Mucosa of gallbladder (tissue), 1 donor: ENCODE measurements around the gene ATAD3A. TPM values are rescaled to one million over a fixed set of nuclear protein-coding genes. Genes with fewer than 3 reads are reported as not detected.
A peak's percentile ranks its signal among the peaks of the same experiment; 100 is the strongest.
"Not testable (repeated sequence)": the region's sequence is repeated elsewhere in the genome, so short reads cannot be mapped to it uniquely, and the experiment has no call there.

Experiments
- DNase-seq: peaks from one replicate; pipeline ENCODE4 v3.0.0-alpha.2; 2020; ENCODE audit warnings: low spot score
- total RNA-seq: library from RNA; stranded (reverse); gene quantifications from one replicate; pipeline ENCODE4 v1.2.1, GENCODE V29; 2021
- donor health status: DM: no; HTN: no; CAD: no.

ATAD3A gene
- 27.9 TPM for total RNA-seq

DNA sequence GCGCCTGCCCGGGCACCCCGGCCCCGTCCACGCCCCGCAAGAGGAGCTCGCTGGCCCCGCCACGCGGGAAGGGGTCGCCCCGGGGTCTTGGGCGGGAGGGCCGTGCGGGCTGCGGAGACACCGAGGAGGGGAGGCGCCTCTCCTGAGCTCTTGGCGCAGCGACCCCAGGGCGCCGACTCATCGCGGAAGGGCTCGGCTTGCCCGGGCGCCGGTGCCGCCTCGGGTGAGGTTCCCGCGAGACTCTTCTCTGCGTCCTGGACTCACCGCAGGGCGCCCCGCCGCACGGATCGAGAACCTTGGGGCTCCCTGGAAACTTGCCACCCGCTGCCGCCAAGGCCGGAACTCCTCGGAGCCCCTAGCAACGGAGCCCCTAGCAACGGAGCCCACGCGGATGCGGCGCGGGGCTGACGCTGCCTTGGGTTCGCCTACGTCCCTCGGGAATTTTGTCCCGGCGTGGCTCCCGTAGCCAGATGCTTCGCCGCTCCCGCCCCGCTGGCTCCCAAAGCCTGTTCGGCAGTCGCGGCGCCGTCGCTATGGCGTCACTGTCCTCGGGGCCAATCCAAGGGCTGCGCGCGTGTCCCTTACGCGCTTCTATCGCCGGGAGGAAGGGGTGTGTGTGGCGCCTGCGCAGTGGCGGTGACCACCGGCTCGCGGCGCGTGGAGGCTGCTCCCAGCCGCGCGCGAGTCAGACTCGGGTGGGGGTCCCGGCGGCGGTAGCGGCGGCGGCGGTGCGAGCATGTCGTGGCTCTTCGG is at the start of gene ATAD3A:
Gene ATAD3A (plus strand): TSS at position 630 of the 753 bp plus-strand sequence. CDS start 107 bp downstream, at position 737.
- peak; percentile 99 for DNase-seq

DNA sequence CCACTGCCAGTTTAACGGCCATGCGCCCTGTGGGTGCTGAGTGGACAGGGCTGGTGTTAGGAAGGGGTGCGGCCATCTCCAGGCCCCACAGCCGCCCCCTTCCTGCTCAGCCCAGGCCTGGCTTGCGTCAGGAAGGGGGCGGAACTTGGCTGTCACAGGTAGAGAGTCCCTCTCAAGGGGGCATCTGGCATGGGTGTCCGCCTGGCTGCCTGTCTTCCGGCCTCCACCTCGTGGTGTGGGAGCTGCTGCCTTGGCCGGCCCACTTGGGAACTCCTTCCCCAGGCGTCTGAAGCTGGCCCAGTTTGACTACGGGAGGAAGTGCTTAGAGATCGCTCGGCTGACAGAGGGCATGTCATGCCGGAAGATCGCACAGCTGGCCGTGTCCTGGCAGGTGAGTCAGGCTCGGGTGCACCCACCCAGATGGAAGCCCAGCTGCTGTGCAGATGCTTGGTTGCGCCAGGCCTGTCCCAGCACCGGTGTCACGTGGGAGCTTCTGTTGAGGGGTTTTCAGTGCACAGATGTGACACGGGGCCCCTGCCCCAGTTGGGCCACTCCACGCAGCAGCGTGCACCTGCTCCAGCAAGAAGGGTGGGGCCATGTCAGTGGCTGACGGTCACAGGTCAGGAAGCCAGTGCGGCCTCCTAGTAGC is 49.5 kb upstream of the ATAD3A start:
- peak; percentile 39 for DNase-seq

DNA sequence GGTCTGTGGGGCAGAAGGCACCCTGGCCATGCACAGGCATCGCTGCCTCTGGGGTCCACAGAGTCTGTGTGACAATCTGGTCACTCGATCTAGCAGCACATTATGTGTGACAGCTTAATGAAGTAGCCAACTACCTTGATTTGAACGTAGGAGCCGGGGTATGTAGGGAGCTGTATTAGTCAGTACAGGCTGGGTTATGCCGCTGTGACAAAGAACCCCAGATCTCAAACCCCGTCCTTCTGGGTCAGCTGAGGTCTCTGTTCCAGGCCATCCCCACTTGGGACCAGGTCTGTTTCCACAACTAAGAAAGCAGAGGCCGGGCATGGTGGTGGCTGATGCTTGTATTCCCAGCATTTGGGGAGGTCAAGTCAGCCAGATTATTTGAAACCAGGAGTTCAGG is 48.6 kb upstream of the ATAD3A start:
- DNase-seq, result no peak

DNA sequence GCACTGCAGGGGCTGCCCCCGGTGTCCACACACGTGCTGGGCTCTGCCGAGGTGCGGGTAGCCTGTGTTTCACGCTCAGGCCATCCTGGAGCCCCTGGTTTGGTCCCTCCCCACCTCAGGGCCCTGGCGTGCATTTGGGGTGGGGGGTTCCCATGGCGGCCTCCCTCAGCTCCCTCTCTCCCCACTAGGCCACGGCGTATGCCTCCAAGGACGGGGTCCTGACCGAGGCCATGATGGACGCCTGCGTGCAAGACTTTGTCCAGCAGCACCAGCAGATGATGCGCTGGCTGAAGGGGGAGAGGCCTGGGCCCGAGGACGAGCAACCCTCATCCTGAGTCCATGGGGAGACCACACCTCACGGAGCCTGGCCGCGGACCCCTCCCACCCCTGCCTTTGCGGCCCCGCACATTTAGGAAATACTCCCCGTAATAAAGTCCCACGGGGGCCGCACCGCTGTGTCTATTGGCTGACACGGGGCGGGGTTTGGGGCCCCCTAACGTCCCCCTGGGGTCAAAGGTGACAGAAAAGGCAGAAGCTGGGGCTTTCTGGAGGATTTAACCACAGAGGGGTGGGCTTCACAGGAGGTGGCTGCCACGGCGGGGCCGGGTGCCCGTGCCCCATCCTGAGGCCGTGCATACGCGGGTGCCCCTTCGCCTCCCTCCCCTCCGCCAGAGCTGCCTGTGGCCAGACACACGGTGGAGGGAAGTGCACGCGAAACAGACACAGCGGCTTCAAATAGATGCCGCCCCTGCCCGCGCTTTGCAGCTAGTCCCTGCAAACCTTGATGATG is 43.6 kb upstream of the ATAD3A start:
- not testable (repeated sequence) for DNase-seq

DNA sequence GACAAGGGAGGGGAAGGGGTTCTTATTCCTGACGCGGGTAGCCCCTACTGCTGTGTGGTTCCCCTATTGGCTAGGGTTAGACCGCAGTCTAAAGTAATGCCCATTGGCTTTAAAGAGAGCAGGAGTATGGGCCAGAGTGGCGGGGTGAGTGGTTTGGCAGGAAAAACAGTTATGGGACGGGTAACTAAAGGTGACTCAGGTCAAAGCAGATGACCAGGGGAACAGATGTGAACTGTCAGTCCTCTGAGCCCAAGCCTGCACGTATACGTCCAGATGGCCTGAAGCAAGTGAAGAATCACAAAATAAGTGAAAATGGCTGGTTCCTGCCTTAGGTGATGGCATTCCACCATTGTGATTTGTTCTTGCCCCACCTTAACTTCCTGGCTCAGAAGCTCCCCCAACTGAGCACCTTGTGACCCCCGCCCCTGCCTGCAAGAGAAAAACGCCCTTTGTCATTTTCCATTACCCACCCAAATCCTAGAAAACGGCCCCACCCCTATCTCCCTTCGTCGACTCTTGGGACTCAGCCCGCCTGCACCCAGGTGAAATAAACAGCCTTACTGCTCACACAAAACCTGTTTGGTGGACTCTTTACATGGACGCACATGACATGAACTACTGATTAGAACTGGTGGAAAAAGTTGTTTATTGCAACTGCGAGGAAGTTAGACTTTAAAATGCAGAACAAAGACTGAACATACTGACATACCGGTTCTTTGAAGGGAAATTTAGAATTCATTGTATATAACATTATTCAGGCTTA is 41.2 kb upstream of the ATAD3A start:
- DNase-seq, result no peak

DNA sequence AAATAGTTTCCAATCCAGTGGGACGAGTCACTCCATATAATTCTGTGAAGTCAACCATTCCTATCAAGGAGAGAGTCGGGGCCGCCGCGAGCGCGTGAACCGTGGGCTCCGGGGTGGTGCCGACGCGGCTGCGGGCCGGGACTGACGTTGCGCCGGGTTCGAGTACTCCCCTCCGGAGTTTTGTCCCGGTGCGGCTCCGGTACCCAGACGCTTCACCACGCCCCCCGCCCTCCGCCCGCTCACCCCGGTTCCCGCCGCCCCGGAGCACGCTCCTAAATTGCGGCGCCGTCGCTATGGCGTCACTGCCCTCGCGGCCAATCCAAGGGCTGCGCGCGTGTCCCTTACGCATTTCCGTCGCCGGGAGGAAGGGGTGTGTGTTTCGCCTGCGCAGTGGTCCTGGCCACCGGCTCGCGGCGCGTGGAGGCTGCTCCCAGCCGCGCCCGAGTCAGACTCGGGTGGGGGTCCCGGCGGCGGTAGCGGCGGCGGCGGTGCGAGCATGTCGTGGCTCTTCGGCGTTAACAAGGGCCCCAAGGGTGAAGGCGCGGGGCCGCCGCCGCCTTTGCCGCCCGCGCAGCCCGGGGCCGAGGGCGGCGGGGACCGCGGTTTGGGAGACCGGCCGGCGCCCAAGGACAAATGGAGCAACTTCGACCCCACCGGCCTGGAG is 40.4 kb upstream of the ATAD3A start, which contains the start of gene ATAD3B:
Gene ATAD3B (plus strand): TSS at position 377 of the 664 bp plus-strand sequence. CDS start 120 bp downstream, at position 497.
- DNase-seq, result peak; percentile 94

DNA sequence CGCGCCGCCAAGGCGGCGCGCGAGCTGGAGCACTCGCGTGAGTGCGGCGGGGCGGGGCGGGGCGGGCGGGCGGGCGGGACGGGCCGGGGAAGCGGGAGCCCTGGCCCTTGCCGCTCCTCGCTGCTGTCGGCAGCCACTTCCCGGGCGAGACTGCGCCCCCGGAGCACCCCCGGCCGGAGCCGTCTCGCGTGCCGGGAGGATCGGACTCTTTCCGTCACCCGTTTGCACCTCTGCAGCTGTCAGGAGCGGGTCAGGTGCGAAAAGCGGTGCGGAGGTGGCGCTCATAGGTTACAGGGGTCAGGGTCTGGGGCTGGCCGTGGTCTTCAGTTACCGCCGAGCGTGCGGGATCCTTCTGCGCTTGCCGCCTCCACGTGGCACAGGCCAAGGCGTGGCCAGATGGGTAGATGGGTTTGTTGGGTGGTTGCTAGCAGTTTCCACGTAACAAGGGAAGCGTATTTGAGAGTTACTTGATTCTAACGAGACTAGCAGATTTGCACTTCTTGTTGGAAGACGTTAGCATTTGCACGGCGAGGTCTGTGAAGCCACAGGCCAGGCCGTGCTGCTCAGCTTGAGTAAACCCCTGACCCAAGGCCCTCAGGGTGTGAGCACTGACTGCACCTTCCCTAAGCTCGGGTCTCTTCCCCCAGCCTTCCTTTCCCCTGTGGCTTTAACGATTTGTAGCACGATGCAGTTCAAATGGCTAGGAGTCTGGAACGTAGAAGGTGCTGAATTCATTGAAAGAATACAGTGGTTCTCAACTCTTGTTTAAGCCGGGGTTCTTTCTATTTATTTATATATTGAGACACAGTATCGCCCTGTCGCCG is 39.7 kb upstream of the ATAD3A start:
- DNase-seq, result not testable (repeated sequence)

DNA sequence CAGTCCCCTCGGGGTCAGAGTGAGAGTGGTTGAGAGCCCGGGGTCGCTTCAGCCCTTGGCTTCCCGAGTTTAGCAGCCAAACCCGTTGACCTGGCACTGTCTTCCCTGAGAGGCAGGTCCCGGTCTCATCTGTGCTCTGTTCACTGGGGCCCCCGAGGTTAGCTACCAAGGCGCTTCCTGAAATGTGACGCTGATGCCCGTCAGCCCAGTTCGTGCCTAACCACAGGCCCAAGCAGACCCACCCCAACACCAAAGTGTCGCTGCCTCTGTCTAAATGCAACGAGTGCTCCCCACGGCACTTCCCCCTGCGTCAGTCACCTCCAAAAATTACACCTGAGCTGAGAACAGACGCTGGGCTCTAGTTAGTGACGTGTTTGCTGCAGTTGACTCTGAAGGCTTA is 36.0 kb upstream of the ATAD3A start:
- DNase-seq, result not testable (repeated sequence)

GRCh38 chr1:1477206-1477605 is 34.8 kb upstream of the ATAD3A start:
- DNase-seq, result no peak

- DNase-seq, result no peak
Observed at GRCh38 chr1:1479547-1480487, 32.1 kb upstream of the ATAD3A start.

DNA sequence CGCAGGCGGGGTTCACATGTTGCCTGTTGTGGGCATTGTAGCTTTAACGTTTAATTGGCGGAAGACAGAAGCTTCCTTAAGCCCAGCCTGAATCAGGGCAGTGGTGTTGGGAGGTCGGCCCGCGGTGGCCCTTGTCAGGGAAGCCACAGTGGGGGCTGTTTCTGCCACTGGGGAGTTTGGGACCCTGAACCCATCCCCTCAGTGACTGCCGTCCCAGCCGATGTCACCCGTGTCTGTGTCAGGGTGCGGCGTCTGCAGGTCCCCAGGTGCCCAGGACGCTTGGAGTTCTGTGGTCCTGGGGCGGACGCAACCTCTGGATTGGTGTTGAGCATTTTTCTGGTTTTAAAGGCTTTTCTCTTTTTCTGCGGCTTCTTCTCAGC is 31.5 kb upstream of the ATAD3A start:
- DNase-seq, result not testable (repeated sequence)

DNA sequence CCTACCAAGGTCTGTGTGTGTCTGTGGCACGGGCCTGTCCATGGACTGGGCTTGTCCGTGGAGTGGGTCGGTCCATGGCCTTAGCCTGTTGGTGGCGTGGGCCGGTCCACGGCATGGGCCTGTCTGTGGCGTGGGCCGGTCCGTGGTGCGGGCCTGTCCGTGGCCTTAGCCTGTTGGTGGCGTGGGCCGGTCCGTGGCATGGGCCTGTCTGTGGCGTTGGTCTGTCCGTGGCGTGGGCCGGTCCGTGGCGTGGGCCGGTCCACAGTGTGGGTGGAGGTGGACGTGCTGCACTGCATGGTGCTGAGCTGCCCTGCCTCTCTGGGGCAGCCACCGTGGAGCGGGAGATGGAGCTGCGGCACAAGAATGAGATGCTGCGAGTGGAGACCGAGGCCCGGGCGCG is 30.2 kb upstream of the ATAD3A start:
- DNase-seq, result not testable (repeated sequence)

GRCh38 chr1:1482856-1483255 is 29.1 kb upstream of the ATAD3A start:
- DNase-seq, result no peak

GRCh38 chr1:1483714-1484113 is 28.2 kb upstream of the ATAD3A start:
- DNase-seq, result no peak

GRCh38 chr1:1484976-1485750 is 26.8 kb upstream of the ATAD3A start:
- not testable (repeated sequence) for DNase-seq

DNA sequence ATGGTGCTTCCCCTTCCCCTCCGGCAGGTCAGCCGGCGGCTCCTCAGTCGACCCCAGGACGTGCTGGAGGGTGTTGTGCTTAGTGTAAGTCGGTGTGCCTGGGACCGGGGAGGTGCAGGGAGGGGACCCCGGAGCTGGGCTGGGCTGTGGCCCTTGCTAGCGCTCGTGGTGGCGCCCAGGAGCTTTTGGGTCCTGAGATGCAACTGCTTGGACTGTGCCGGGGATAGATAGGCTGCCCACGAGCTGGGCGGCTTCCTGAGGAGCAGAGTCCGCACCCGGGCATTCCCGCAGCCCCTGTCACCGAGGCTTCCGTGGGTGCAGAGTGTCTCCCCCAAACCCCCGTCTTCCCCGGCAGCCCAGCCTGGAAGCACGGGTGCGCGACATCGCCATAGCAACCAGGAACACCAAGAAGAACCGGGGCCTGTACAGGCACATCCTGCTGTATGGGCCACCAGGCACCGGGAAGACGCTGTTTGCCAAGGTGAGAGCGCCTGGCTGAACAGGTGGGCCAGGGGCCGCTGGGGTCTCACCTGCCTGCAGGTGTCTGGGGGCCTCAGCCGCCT is 26.1 kb upstream of the ATAD3A start:
- DNase-seq, result not testable (repeated sequence)

DNA sequence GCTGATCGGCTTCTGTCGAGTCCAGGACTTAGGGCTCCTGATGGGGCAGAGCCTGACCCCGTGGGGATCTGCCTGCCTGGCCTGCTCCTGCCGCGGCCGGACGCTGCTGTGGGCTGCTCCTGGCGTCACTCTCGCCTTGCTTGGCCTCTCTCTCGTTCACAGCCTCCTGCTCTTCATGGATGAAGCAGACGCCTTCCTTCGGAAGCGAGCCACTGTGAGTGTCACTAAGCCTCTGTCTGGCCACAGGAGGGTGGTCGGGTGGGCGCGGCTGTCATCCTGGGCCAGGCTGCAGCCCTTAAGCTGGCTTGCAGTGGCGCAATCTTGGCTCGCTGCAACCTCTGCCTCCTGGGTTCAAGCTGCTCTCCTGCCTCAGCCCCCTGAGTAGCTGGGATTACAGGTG is 24.3 kb upstream of the ATAD3A start:
- no peak for DNase-seq

GRCh38 chr1:1489231-1489630 is 22.7 kb upstream of the ATAD3A start:
- DNase-seq, result no peak
